PC-9 (cell line): ENCODE results near the gene ROBO1. TPM values are rescaled to one million over a fixed set of nuclear protein-coding genes. Genes with fewer than 3 reads are reported as not detected.

Source experiments
- BruUV-seq: library from RNA; stranded (reverse); fragments of 400-500 nt; replicated peaks from 2 replicates; lab custom pipeline; 2021; lab: Mats Ljungman, UMichigan
- CTCF ChIA-PET: fragments of 300-600 bp; sonication (Branson Sonifier 250); formaldehyde crosslinking; loops from one replicate; lab custom pipeline; 2022; ENCODE audit warnings: antibody characterized with exemption; lab: Charles Lee
- POLR2A ChIA-PET: fragments of 300-600 bp; sonication (Branson Sonifier 250); formaldehyde crosslinking; loops from one replicate; lab custom pipeline; 2022; ENCODE audit warnings: antibody characterized with exemption; ENCODE audit not compliant: unreplicated experiment; lab: Charles Lee
- DNase-seq, 2 experiments: peaks; one replicate each; pipeline versions ENCODE4 v3.0.0 to v3.0.0-alpha.2; 2015 to 2022; ENCODE audit warnings: mixed read lengths in 1 of 2
- H2AFZ ChIP-seq: fragments of 200-600 bp; sonication (generic); 2 replicates; pipeline ENCODE4 v1.8.1; 2017; ENCODE audit warnings: antibody characterized with exemption
- H3F3A ChIP-seq: fragments of 200-600 bp; sonication (generic); 2 replicates; pipeline ENCODE4 v1.8.1; 2017; ENCODE audit warnings: antibody characterized with exemption, mild to moderate bottlenecking, low read depth; ENCODE audit not compliant: insufficient read depth
- H3K27ac ChIP-seq: fragments of 200-600 bp; sonication (generic); 2 replicates; pipeline ENCODE4 v1.6.1; 2016; ENCODE audit warnings: mixed run types
- H3K27me3 ChIP-seq: fragments of 200-600 bp; sonication (generic); 2 replicates; pipeline ENCODE4 v1.6.1; 2016; ENCODE audit warnings: low read depth, mixed run types; ENCODE audit not compliant: insufficient read depth
- H3K36me3 ChIP-seq: fragments of 200-600 bp; sonication (generic); 2 replicates; pipeline ENCODE4 v1.6.1; 2016; ENCODE audit warnings: low read depth, mixed run types
- H3K4me1 ChIP-seq: fragments of 200-600 bp; sonication (generic); replicated peaks from 2 replicates; pipeline ENCODE4 v1.6.1; 2016; ENCODE audit warnings: mixed run types; ENCODE audit not compliant: insufficient read depth
- H3K4me2 ChIP-seq: fragments of 200-600 bp; sonication (generic); 2 replicates; pipeline ENCODE4 v1.6.1; 2017; ENCODE audit warnings: mixed run types
- H3K4me3 ChIP-seq: fragments of 200-600 bp; sonication (generic); 2 replicates; pipeline ENCODE4 v1.6.1; 2016; ENCODE audit warnings: mixed run types
- H3K79me2 ChIP-seq: fragments of 200-600 bp; sonication (generic); 2 replicates; pipeline ENCODE4 v1.6.1; 2017; ENCODE audit warnings: low read depth, mixed run types
- H3K9me2 ChIP-seq: fragments of 200-600 bp; sonication (generic); 2 replicates; pipeline ENCODE4 v1.8.1; 2017; ENCODE audit warnings: mild to moderate bottlenecking; ENCODE audit not compliant: insufficient read depth
- H3K9me3 ChIP-seq: fragments of 200-600 bp; sonication (generic); 2 replicates; pipeline ENCODE4 v1.8.1; 2016; ENCODE audit warnings: low read depth; ENCODE audit not compliant: insufficient read depth
- H4K20me1 ChIP-seq: fragments of 200-600 bp; sonication (generic); 2 replicates; pipeline ENCODE4 v1.8.1; 2017; ENCODE audit not compliant: insufficient read depth
- EZH2 ChIP-seq: fragments of 200-600 bp; sonication (generic); IDR thresholded peaks from 2 replicates; pipeline ENCODE4 v1.8.0; 2017; ENCODE audit warnings: antibody characterized with exemption, low read depth
- intact Hi-C: fragments of 100-400 bp; cut with micrococcal nuclease; formaldehyde crosslinking; loops from one replicate; pipeline ENCODE4 v1.10.0; 2022; ENCODE audit not compliant: unreplicated experiment
- total RNA-seq: library from RNA; stranded (reverse); gene quantifications from 2 replicates; pipeline ENCODE4 v1.2.3, GENCODE V29; 2021
- TF ChIP-seq, protein P1 (sequence below): fragments of 200-600 bp; sonication (generic); conservative IDR thresholded peaks from 2 replicates; pipeline ENCODE4 v1.6.1; 2017; ENCODE audit warnings: mixed run types, antibody characterized with exemption, mild to moderate bottlenecking, moderate library complexity

Gene ROBO1
- total RNA-seq, 1 experiment from 2014 or later = 17.5 TPM

DNA sequence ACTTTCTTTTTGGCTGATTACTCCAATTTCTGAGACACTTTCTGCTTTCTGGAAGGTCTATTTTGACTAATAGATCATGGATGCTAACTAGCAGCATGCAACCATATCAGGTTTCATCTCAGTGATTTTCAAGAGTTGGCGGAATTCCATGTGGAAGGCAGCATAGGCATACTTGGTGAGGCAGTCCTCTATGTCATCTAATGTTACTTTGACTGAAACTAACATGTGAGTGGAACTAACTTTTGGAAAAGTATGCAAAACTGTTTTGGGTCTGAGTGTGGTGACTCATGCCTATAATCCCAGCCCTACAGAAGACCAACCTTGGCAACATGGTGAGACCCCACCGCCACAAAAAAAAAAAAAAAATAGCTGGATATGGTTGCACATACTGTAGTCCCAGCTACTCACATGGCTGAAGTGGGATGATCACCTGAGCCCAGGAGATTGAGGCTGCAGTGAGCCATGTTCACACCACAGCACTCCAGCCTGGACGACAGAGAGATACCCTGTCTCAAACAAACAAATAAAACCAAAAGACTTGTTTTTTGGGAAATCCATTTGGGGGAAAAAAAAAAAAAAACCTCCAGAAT is 1033.7 kb downstream of the ROBO1 start:
- Histone ChIP-seq H3F3A (0 out of 2 replicates have a peak, but pooled peaks cover 4% of the 10 kb centered on the region), H3K4me3 (no peak overlapping the region), H3K9me3 (no peaks in the 10 kb centered on the region; the same call in 1 of the 2 replicates), H3K79me2 (no peaks in the 10 kb centered on the region), H3K36me3 (no peaks in the 10 kb centered on the region), H3K4me1 (peaks cover 5% of the 10 kb centered on the region; the same call in 1 of the 2 replicates), H3K4me2 (no peak overlapping the region), H3K27me3 (no peaks in the 10 kb centered on the region), H4K20me1 (no peaks in the 10 kb centered on the region), H3K9me2 (0 out of 2 replicates have a peak, but pooled peaks cover 4% of the 10 kb centered on the region), H3K27ac (no peak overlapping the region), H2AFZ (no peak overlapping the region)
- DNase-seq = no peak
- intact Hi-C loops = no loop called here
- CTCF ChIA-PET = no interaction called here
- TF ChIP-seq, protein P1, sequence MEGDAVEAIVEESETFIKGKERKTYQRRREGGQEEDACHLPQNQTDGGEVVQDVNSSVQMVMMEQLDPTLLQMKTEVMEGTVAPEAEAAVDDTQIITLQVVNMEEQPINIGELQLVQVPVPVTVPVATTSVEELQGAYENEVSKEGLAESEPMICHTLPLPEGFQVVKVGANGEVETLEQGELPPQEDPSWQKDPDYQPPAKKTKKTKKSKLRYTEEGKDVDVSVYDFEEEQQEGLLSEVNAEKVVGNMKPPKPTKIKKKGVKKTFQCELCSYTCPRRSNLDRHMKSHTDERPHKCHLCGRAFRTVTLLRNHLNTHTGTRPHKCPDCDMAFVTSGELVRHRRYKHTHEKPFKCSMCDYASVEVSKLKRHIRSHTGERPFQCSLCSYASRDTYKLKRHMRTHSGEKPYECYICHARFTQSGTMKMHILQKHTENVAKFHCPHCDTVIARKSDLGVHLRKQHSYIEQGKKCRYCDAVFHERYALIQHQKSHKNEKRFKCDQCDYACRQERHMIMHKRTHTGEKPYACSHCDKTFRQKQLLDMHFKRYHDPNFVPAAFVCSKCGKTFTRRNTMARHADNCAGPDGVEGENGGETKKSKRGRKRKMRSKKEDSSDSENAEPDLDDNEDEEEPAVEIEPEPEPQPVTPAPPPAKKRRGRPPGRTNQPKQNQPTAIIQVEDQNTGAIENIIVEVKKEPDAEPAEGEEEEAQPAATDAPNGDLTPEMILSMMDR = no peak
- no peak for TF ChIP-seq EZH2
- BruUV-seq = no TSS peak
- POLR2A ChIA-PET = interaction anchor here (0.6 kb wide), 1 partner anchor 1263 kb away, joined by 5 read pairs; no protein-coding TSS in a partner anchor

GRCh38 chr3:78732893-78733292 is 1034.9 kb downstream of the ROBO1 start:
- no peak for DNase-seq
- Histone ChIP-seq H3K27ac (no peak overlapping the region), H3K4me3 (no peak overlapping the region), H3F3A (0 out of 2 replicates have a peak, but pooled peaks cover 4% of the 10 kb centered on the region), H4K20me1 (no peaks in the 10 kb centered on the region), H3K79me2 (no peaks in the 10 kb centered on the region), H3K36me3 (no peaks in the 10 kb centered on the region), H3K9me3 (no peaks in the 10 kb centered on the region; the same call in 1 of the 2 replicates), H3K9me2 (0 out of 2 replicates have a peak, but pooled peaks cover 4% of the 10 kb centered on the region), H3K4me1 (peaks cover 5% of the 10 kb centered on the region; the same call in 1 of the 2 replicates), H2AFZ (no peak overlapping the region), H3K27me3 (no peaks in the 10 kb centered on the region), H3K4me2 (no peak overlapping the region)
- intact Hi-C loops = no loop called here
- TF ChIP-seq, protein P1 = no peak
- TF ChIP-seq EZH2 = no peak
- no TSS peak for BruUV-seq
- ChIA-PET POLR2A (no interaction called here), CTCF (no interaction called here)

DNA sequence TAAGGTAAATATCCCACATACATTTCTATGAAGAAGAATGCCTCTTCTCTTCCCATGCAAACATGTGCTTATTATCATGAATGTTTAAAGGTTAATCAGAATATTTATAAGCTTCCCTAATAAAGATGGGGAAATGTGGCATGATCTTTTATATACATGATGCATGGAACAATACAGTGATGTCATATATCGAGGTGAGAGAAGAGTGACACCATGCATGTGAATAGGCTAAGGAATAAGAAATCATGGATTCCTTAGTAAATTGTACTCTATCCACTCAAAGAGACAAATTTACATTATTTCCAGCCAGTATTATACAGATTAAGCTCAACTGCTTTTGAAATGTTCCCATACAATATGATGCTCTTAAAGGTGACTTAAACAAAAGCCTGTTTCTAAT is 1035.3 kb downstream of the ROBO1 start:
- 0 out of 2 replicates have a peak, but pooled peaks cover 4% of the 10 kb centered on the region for H3K9me2 ChIP-seq
- H4K20me1 ChIP-seq = no peaks in the 10 kb centered on the region
- H3K4me2 ChIP-seq = no peak overlapping the region
- no peaks in the 10 kb centered on the region for H3K27me3 ChIP-seq
- no peak overlapping the region for H3K4me3 ChIP-seq
- intact Hi-C loops = no loop called here
- no peak overlapping the region for H2AFZ ChIP-seq
- ChIA-PET POLR2A (no interaction called here), CTCF (no interaction called here)
- H3K79me2 ChIP-seq = no peaks in the 10 kb centered on the region
- H3F3A ChIP-seq = 0 out of 2 replicates have a peak, but pooled peaks cover 4% of the 10 kb centered on the region
- BruUV-seq = no TSS peak
- no peak for DNase-seq
- H3K36me3 ChIP-seq = no peaks in the 10 kb centered on the region
- H3K27ac ChIP-seq = no peak overlapping the region
- H3K4me1 ChIP-seq = peaks cover 5% of the 10 kb centered on the region; the same call in 1 of the 2 replicates
- TF ChIP-seq EZH2 = no peak
- TF ChIP-seq, protein P1 = no peak
- no peaks in the 10 kb centered on the region; the same call in 1 of the 2 replicates for H3K9me3 ChIP-seq
